A673 (cell line): ENCODE measurements around the gene ATP10D. TPM values are rescaled to one million over a fixed set of nuclear protein-coding genes. Genes with fewer than 3 reads are reported as not detected.

Experiments
- BruUV-seq: library from RNA; stranded (reverse); fragments of 400-500 nt; replicated peaks from 2 replicates; lab custom pipeline; 2021; lab: Mats Ljungman, UMichigan
- CTCF ChIA-PET: fragments of 300-600 bp; sonication (Branson Sonifier 250); formaldehyde crosslinking; loops from one replicate; lab custom pipeline; 2022; ENCODE audit warnings: antibody characterized with exemption; lab: Charles Lee
- POLR2A ChIA-PET: fragments of 300-600 bp; sonication (Branson Sonifier 250); formaldehyde crosslinking; loops from one replicate; lab custom pipeline; 2022; ENCODE audit warnings: antibody characterized with exemption; ENCODE audit not compliant: low non-redundant PET; lab: Charles Lee
- DNase-seq: peaks from one replicate; pipeline ENCODE4 v3.0.0-alpha.2; 2015; ENCODE audit warnings: low spot score
- H3K27ac ChIP-seq: fragments of 200-600 bp; sonication (generic); 2 replicates; pipeline ENCODE4 v1.5.1; 2016; ENCODE audit warnings: mixed run types, low read depth, mild to moderate bottlenecking, mixed read lengths, antibody characterized with exemption, low read length; ENCODE audit not compliant: poor library complexity, severe bottlenecking
- H3K27me3 ChIP-seq: fragments of 200-600 bp; sonication (generic); replicated peaks from 2 replicates; pipeline ENCODE4 v1.6.1; 2017; ENCODE audit warnings: mixed run types, low read depth, mild to moderate bottlenecking, mixed read lengths, antibody characterized with exemption, low read length; ENCODE audit not compliant: insufficient read depth, poor library complexity
- H3K36me3 ChIP-seq: fragments of 200-600 bp; sonication (generic); 2 replicates; pipeline ENCODE4 v1.6.1; 2016; ENCODE audit warnings: mixed run types, mild to moderate bottlenecking, mixed read lengths, antibody characterized with exemption, low read length; ENCODE audit not compliant: insufficient read depth, poor library complexity, severe bottlenecking
- H3K4me1 ChIP-seq: fragments of 200-600 bp; sonication (generic); 2 replicates; pipeline ENCODE4 v1.6.1; 2017; ENCODE audit warnings: mixed run types, mild to moderate bottlenecking, mixed read lengths, antibody characterized with exemption, low read length; ENCODE audit not compliant: insufficient read depth, poor library complexity, severe bottlenecking
- H3K4me3 ChIP-seq: fragments of 200-600 bp; sonication (generic); 2 replicates; pipeline ENCODE4 v1.5.1; 2016; ENCODE audit warnings: low read depth, mixed run types, mild to moderate bottlenecking, mixed read lengths, low read length; ENCODE audit not compliant: poor library complexity, severe bottlenecking
- H3K9me3 ChIP-seq: fragments of 200-600 bp; sonication (generic); 2 replicates; pipeline ENCODE4 v1.6.1; 2016; ENCODE audit warnings: mixed run types, low read depth, mild to moderate bottlenecking, mixed read lengths, antibody characterized with exemption, low read length; ENCODE audit not compliant: poor library complexity, severe bottlenecking
- CTCF ChIP-seq: fragments of 300-800, 200-600 bp; sonication (generic); conservative IDR thresholded peaks from 2 replicates; pipeline ENCODE4 v1.5.1; 2017; ENCODE audit warnings: low read depth, mild to moderate bottlenecking, antibody characterized with exemption, low read length, moderate library complexity, mixed read lengths
- EZH2 ChIP-seq: fragments of 200-600 bp; sonication (generic); IDR thresholded peaks from 2 replicates; pipeline ENCODE4 v1.6.1; 2017; ENCODE audit warnings: borderline replicate concordance, low read depth, mild to moderate bottlenecking, mixed read lengths, antibody characterized with exemption, low read length; ENCODE audit not compliant: poor library complexity, severe bottlenecking
- intact Hi-C: fragments of 100-400 bp; cut with micrococcal nuclease; formaldehyde crosslinking; loops from one replicate; pipeline ENCODE4 v1.10.0; 2022; ENCODE audit not compliant: unreplicated experiment
- total RNA-seq: library from RNA; stranded (reverse); gene quantifications from 2 replicates; pipeline ENCODE4 v1.2.3, GENCODE V29; 2021

The ATP10D gene
- total RNA-seq, 1 experiment from 2014 or later: 16.1 TPM

GRCh38 chr4:47478804-47479203 is 6.3 kb upstream of the ATP10D start:
- Histone ChIP-seq H3K27ac (no peak overlapping the region), H3K4me3 (no peak overlapping the region), H3K4me1 (no peaks in the 10 kb centered on the region), H3K36me3 (no peaks in the 10 kb centered on the region), H3K9me3 (no peaks in the 10 kb centered on the region), H3K27me3 (no peaks in the 10 kb centered on the region)
- BruUV-seq: no TSS peak
- TF ChIP-seq EZH2: no peak
- no peak for TF ChIP-seq CTCF
- intact Hi-C loops: no loop called here
- ChIA-PET POLR2A (no interaction called here), CTCF (no interaction called here)
- no peak for DNase-seq

DNA sequence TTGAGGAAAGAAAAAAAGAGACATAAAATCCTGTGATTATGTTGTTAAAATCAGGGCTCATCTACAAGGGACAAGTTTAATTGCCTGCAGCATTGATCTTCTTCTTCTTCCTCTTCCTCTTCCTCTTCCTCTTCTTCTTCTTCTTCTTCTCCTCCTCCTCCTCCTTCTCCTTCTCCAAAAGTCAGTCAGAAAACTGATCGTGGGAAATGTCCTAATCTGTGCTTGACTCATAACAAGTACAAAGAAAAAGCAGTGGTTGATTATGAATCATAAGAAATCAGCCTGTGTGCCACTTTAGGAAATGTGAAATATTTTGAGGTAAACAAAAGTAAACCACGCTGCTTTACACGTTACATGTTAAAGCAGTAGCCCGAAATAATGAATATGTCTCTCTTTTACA is 2.7 kb upstream of the ATP10D start:
- TF ChIP-seq EZH2 (no peak), CTCF (no peak)
- DNase-seq: no peak
- intact Hi-C loops: no loop called here
- BruUV-seq: no TSS peak
- no peaks in the 10 kb centered on the region for H3K36me3 ChIP-seq
- no peak overlapping the region for H3K4me3 ChIP-seq
- H3K4me1 ChIP-seq: no peaks in the 10 kb centered on the region
- H3K27me3 ChIP-seq: no peaks in the 10 kb centered on the region
- ChIA-PET POLR2A (no interaction called here), CTCF (no interaction called here)
- no peaks in the 10 kb centered on the region for H3K9me3 ChIP-seq
- no peak overlapping the region for H3K27ac ChIP-seq

- no peaks in the 10 kb centered on the region for H3K36me3 ChIP-seq
- BruUV-seq: no TSS peak
- H3K9me3 ChIP-seq: no peaks in the 10 kb centered on the region
- H3K4me3 ChIP-seq: no peak overlapping the region
- ChIA-PET CTCF (no interaction called here), POLR2A (no interaction called here)
- H3K27ac ChIP-seq: no peak overlapping the region
- intact Hi-C loops: no loop called here
- TF ChIP-seq CTCF (no peak), EZH2 (no peak)
- H3K4me1 ChIP-seq: no peaks in the 10 kb centered on the region
- H3K27me3 ChIP-seq: no peaks in the 10 kb centered on the region
- DNase-seq: no peak
These were observed 1.3 kb upstream of the ATP10D start for GRCh38 chr4:47483745-47484144.
